ENCODE results near the gene LMBR1L. TPM values are rescaled to one million over a fixed set of nuclear protein-coding genes. Genes with fewer than 3 reads are reported as not detected.

Gene LMBR1L
- total RNA-seq, 1 experiment from 2014 or later = 78.2 TPM

- peaks cover 45% of the 10 kb centered on the region for H3K4me1 Mint-ChIP-seq
- TF ChIP-seq ZNF425 (CRISPR knock-in tag; conservative IDR thresholded peaks at IDR 0.05) (no peak), FOXP1 (CRISPR knock-in tag; IDR thresholded peaks at IDR 0.05; ENCODE audit: borderline replicate concordance) (0 out of 2 replicates have a peak, but pooled peaks have one; percentile 5)
- CTCF ChIA-PET = interaction anchor here (0.6 to 4.6 kb wide), 20 partner anchors 9 to 141 kb away, joined by 3 to 64 read pairs (median 4); partner anchors contain the start of genes RHEBL1, TUBA1B and WNT1
- peaks cover 65% of the 10 kb centered on the region for H3K27me3 Mint-ChIP-seq (ENCODE audit: low read depth)
- peaks cover 5% of the 10 kb centered on the region; the same call in 1 of the 2 replicates for H3K36me3 Mint-ChIP-seq
- H3K4me3 Mint-ChIP-seq = peak within 1 kb of the TSS; percentile 55
- POLR2A ChIA-PET = interaction anchor here (0.6 kb wide), 1 partner anchor 116 kb away, joined by 3 read pairs; the partner anchor contains the start of gene WNT1
- peak; percentile 72 for DNase-seq (ENCODE audit: low spot score)
- H3K27ac Mint-ChIP-seq = no peak within 1 kb of the TSS
- H3K9me3 Mint-ChIP-seq = no peaks in the 10 kb centered on the region
- peak; percentile 34 for ATAC-seq
Observed at GRCh38 chr12:49094160-49094974, 16.3 kb downstream of the LMBR1L start, which contains the start of gene DHH. DHH (minus strand) TSS chr12:49094801; CDS start chr12:49094512, 289 bp downstream.

GRCh38 chr12:49093792-49094159, 16.9 kb downstream of the LMBR1L start:
- peaks cover 50% of the 10 kb centered on the region for H3K4me1 Mint-ChIP-seq
- no peaks in the 10 kb centered on the region for H3K9me3 Mint-ChIP-seq
- TF ChIP-seq AR (CRISPR knock-in tag; IDR thresholded peaks at IDR 0.05) (no peak), MLX (CRISPR knock-in tag; IDR thresholded peaks at IDR 0.05) (no peak), SOX15 (CRISPR knock-in tag; IDR thresholded peaks at IDR 0.05) (no peak), ERG (CRISPR knock-in tag; IDR thresholded peaks at IDR 0.05) (no peak), NR1H2 (CRISPR knock-in tag; IDR thresholded peaks at IDR 0.05) (no peak)
- peaks cover 5% of the 10 kb centered on the region; the same call in 1 of the 2 replicates for H3K36me3 Mint-ChIP-seq
- ChIA-PET POLR2A (interaction anchor here (0.6 kb wide), 1 partner anchor 115 kb away, joined by 3 read pairs; the partner anchor contains the start of gene WNT1), CTCF (interaction anchor here (0.8 to 4.6 kb wide), 14 partner anchors 9 to 142 kb away, joined by 3 to 64 read pairs (median 6); partner anchors contain the start of genes TUBA1B and WNT1)
- ATAC-seq (no peak), DNase-seq (ENCODE audit: low spot score) (peak; percentile 31)
- no peak overlapping the region for H3K27ac Mint-ChIP-seq
- H3K4me3 Mint-ChIP-seq = peak overlapping the region; percentile 55
- peaks cover 71% of the 10 kb centered on the region for H3K27me3 Mint-ChIP-seq (ENCODE audit: low read depth)

- CTCF ChIA-PET = interaction anchor here (0.6 to 4.6 kb wide), 35 partner anchors 8 to 265 kb away, joined by 3 to 64 read pairs (median 5); partner anchors contain the start of genes LMBR1L, PRKAG1, RHEBL1 and TUBA1B
- TF ChIP-seq USF2 (CRISPR knock-in tag; IDR thresholded peaks at IDR 0.05) = no peak
- TF ChIP-seq ATF3 (CRISPR knock-in tag; conservative IDR thresholded peaks at IDR 0.05) = no peak
- no peak for TF ChIP-seq JUN (CRISPR knock-in tag; IDR thresholded peaks at IDR 0.05)
- no peak for TF ChIP-seq ZNF281 (CRISPR knock-in tag; IDR thresholded peaks at IDR 0.05)
- no peak for TF ChIP-seq ZNF425 (CRISPR knock-in tag; conservative IDR thresholded peaks at IDR 0.05)
- TF ChIP-seq GTF2I (CRISPR knock-in tag; conservative IDR thresholded peaks at IDR 0.05) = no peak
- no peak for TF ChIP-seq SMAD4 (CRISPR knock-in tag; IDR thresholded peaks at IDR 0.05)
Observed at GRCh38 chr12:49092816-49093406, 17.7 kb downstream of the LMBR1L start.

More at GRCh38 chr12:49092816-49093406, 17.7 kb downstream of the LMBR1L start:
- ATAC-seq (no peak), DNase-seq (ENCODE audit: low spot score) (no peak)
- Mint-ChIP-seq H3K27ac (no peak overlapping the region), H3K36me3 (peaks cover 5% of the 10 kb centered on the region; the same call in 1 of the 2 replicates), H3K4me3 (peak overlapping the region; percentile 56), H3K27me3 (ENCODE audit: low read depth) (peaks cover 80% of the 10 kb centered on the region), H3K9me3 (no peaks in the 10 kb centered on the region), H3K4me1 (peaks cover 57% of the 10 kb centered on the region)
- POLR2A ChIA-PET = interaction anchor here (1.0 to 1.4 kb wide), 2 partner anchors 23 to 28 kb away, joined by 3 to 6 read pairs; partner anchors contain the start of gene RHEBL1
